Neutrophil (primary cell): ENCODE measurements around the gene PRPSAP1.

Experiments used
- H3K27ac ChIP-seq: fragments of 200-600 bp; sonication (generic); 2 replicates; pipeline ENCODE4 v1.5.1; 2016; ENCODE audit warnings: mild to moderate bottlenecking, moderate library complexity
- H3K27me3 ChIP-seq: fragments of 200-600 bp; sonication (generic); 2 replicates; pipeline ENCODE4 v1.6.0; 2016; ENCODE audit warnings: mild to moderate bottlenecking
- H3K36me3 ChIP-seq: fragments of 200-600 bp; sonication (generic); 2 replicates; pipeline ENCODE4 v1.5.1; 2017
- H3K4me1 ChIP-seq, 2 experiments: fragments of 200-600 bp in 1 of 2; sonication (generic) in 1 of 2; 1 replicate in 1 of 2; 2 replicates in 1 of 2; pipeline versions ENCODE4 v1.5.1 to v1.6.1; 2013 to 2016; ENCODE audit warnings: low read depth in 1 of 2, low read length in 1 of 2, mild to moderate bottlenecking in 1 of 2, moderate library complexity in 1 of 2; ENCODE audit not compliant: control insufficient read depth in 1 of 2, insufficient read depth in 1 of 2
- H3K4me3 ChIP-seq, 2 experiments: fragments of 200-600 bp in 1 of 2; sonication (generic) in 1 of 2; 1 replicate in 1 of 2; 2 replicates in 1 of 2; pipeline ENCODE4 v1.5.1; 2013 to 2016; ENCODE audit warnings: low read depth in 1 of 2, low read length in 1 of 2, mild to moderate bottlenecking in 1 of 2, moderate library complexity in 1 of 2
- H3K9me3 ChIP-seq: fragments of 200-600 bp; sonication (generic); 2 replicates; pipeline ENCODE4 v1.5.1; 2016
- TF ChIP-seq, protein P1 (sequence below): fragments of 200-600 bp; sonication (generic); IDR thresholded peaks from 2 replicates; pipeline ENCODE4 v1.5.1; 2016; ENCODE audit warnings: antibody characterized with exemption

PRPSAP1 gene

DNA sequence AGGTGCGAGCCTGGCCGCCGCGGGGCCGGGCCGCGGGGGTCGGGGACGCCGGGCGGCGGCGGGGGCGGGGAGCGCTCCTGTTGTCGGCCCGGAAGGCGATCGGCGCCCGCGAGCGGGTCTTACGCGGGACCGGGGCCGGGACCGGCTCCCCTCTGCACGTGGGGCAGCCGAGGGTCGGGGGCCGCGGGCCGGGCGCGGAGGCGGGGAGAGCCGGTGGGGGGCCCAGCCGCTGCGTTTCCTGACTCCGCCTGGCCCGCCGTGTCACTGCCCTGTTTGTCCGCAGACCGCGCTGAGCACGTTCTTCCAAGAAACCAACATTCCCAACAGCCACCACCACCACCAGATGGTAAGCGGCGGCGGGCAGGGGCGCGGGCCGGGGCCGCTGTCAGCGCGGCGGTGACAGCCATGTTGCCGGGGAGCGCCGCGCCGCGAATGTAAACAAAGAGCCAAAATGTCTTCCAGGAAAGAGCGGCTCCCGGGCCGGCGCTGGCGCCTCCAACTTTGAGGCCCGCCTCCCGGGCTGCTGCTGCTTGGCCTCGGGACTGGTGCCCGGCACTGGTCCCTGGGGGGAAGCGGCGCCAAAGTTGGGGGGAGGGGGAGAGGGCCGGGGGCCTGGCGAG is 88.0 kb downstream of the PRPSAP1 start:
- Histone ChIP-seq H3K4me1 (peaks cover 79 to 83% of the 10 kb centered on the region in 2 experiments), H3K9me3 (no peaks in the 10 kb centered on the region), H3K4me3 (peak overlapping the region; percentile 98 to 99)

DNA sequence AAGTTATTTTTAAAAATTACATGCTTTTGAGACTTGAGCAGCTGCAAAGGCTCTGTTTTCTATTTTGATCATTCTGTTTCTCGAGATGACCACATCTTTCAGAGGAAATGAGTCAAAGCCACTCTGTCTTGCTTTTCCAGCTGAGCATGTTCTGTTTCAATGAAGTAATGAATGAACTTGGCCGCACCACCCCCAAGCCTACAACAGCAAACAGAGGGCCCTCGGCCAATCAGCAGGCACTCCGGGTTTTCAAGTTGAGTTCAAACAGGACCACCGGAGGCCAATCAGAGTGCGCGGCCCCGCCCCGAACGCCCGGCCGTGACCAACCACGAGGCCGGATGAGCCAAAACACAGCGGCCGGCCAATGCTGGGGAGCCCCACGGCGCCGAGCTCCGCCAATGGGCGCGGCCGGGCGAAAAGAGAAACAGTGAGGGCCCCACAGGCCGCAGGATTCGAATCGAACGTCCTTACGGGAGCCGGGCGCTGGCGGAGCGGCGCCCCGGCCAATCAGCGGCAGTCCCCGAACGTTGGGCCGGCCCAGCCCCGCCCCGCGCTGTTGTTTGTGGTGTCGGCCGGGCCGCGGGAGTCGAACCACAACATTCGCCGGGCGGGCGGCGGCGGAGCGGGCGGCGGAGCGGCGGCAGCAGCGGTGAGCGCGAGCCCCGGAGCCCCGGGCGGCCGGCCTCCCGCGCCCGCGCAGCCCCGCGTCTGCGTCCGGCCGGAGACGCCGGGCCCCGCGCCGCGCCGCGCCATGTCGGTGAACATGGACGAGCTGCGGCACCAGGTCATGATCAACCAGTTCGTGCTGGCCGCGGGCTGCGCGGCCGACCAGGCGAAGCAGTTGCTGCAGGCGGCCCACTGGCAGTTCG is 88.7 kb downstream of the PRPSAP1 start, which contains the start of gene UBALD2:
Gene UBALD2 (plus strand): TSS at position 594 of the 869 bp plus-strand sequence. CDS start 158 bp downstream, at position 752.
- peaks cover 83% of the 10 kb centered on the region in 2 experiments for H3K4me1 ChIP-seq
- peak within 1 kb of the TSS; percentile 98 to 99 for H3K4me3 ChIP-seq
- TF ChIP-seq, protein P1, sequence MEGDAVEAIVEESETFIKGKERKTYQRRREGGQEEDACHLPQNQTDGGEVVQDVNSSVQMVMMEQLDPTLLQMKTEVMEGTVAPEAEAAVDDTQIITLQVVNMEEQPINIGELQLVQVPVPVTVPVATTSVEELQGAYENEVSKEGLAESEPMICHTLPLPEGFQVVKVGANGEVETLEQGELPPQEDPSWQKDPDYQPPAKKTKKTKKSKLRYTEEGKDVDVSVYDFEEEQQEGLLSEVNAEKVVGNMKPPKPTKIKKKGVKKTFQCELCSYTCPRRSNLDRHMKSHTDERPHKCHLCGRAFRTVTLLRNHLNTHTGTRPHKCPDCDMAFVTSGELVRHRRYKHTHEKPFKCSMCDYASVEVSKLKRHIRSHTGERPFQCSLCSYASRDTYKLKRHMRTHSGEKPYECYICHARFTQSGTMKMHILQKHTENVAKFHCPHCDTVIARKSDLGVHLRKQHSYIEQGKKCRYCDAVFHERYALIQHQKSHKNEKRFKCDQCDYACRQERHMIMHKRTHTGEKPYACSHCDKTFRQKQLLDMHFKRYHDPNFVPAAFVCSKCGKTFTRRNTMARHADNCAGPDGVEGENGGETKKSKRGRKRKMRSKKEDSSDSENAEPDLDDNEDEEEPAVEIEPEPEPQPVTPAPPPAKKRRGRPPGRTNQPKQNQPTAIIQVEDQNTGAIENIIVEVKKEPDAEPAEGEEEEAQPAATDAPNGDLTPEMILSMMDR = peak; percentile 35
- no peaks in the 10 kb centered on the region for H3K9me3 ChIP-seq
- no peaks in the 10 kb centered on the region for H3K27me3 ChIP-seq
- peaks cover 22% of the 10 kb centered on the region for H3K36me3 ChIP-seq
- H3K27ac ChIP-seq = peak within 1 kb of the TSS; percentile 96

More for the DNA sequence above, 88.0 kb downstream of the PRPSAP1 start:
- Histone ChIP-seq H3K36me3 (peaks cover 29% of the 10 kb centered on the region), H3K27me3 (no peaks in the 10 kb centered on the region), H3K27ac (peak overlapping the region; percentile 96)
- TF ChIP-seq, protein P1 = no peak

DNA sequence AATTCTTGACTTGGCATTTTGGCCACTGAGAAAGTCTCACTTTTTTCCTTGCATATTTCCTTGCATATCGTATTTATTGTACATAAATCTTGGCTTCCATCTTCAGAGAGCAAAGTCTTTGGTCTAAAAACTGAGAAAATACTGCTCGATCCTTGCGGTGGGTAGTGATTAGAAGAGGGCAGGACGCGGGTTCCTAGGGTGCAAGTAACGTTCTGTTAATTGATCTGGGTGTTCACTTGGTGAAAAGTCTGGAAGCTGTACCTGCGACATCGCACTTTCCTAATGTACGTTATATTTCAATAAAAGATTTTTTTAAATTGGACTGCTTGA is 89.3 kb downstream of the PRPSAP1 start:
- TF ChIP-seq, protein P1 = no peak
- peaks cover 83% of the 10 kb centered on the region in 2 experiments for H3K4me1 ChIP-seq
- H3K4me3 ChIP-seq = peak overlapping the region; percentile 22 to 30
- no peaks in the 10 kb centered on the region for H3K9me3 ChIP-seq
- no peaks in the 10 kb centered on the region for H3K27me3 ChIP-seq
- H3K27ac ChIP-seq = peak overlapping the region; percentile 96
- peaks cover 16% of the 10 kb centered on the region for H3K36me3 ChIP-seq

DNA sequence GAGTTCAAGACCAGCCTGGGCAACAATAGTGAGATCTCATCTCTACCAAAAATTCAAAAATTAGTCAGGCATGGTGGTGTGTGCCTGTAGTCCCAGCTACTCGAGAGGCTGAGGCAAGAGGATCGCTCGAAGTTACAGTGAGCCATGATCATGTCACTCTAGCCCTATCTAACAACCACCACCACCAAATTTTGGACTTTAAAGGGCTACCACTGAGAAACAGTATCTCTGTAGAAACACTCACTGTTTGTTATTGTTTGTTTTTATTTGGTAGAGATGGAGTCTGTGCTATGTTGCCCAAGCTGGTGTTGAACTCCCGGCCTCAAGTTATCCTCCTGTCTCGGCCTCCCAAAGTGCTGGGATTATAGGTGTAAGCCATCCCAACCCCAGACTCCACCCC is 89.8 kb downstream of the PRPSAP1 start:
- Histone ChIP-seq H3K4me1 (peaks cover 78% of the 10 kb centered on the region in 2 experiments), H3K36me3 (peaks cover 11% of the 10 kb centered on the region), H3K9me3 (no peaks in the 10 kb centered on the region), H3K27me3 (no peaks in the 10 kb centered on the region), H3K27ac (peak overlapping the region; percentile 96), H3K4me3 (peak overlapping the region in 1 of 2 experiments; percentile 7)
- TF ChIP-seq, protein P1 = no peak

DNA sequence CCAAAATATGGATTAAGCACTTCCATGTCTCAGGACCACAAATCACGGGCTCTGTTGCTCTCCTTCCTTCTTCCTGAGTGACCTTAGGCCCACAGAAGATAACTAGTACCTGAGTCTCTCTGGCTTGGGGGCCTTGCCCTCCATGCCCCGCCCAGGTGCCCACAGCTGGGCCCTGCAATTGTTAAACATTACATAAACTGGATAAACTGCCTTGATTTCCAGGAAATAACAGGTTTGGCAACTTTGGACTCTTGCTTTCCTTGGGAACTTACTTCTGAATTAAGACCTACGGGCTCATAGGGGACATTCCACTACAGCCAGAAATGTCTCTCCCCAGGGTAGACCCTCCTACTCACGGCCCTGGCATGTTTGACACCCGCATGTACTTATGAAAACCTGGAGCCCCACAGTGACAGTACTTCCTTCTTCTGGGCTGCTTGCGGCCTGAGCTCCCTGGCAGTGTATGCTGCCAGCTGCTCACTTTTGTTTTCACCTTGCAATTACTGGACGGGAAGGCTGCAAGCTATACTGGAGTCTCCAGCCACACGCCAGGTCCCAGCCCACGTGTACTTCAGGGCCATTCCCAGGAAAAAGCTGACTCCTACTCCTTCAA is 90.9 kb downstream of the PRPSAP1 start:
- H3K27ac ChIP-seq = peak overlapping the region; percentile 96
- H3K9me3 ChIP-seq = no peaks in the 10 kb centered on the region

More for the DNA sequence above, 90.9 kb downstream of the PRPSAP1 start:
- Histone ChIP-seq H3K27me3 (no peaks in the 10 kb centered on the region), H3K4me1 (peaks cover 68 to 69% of the 10 kb centered on the region in 2 experiments), H3K36me3 (peaks cover 3% of the 10 kb centered on the region), H3K4me3 (peak overlapping the region; percentile 16 to 36)
- TF ChIP-seq, protein P1 = no peak
